HCT116 (cell line): ENCODE results near the gene SLC16A12. TPM values are rescaled to one million over a fixed set of nuclear protein-coding genes. Genes with fewer than 3 reads are reported as not detected.

ENCODE experiments used
- ATAC-seq: fragments of 200-7000 bp; cut with Tn5 transposase; 2 replicates; pipeline ENCODE4 v1.9.1; 2020; ENCODE audit warnings: mild to moderate bottlenecking, moderate library complexity
- BruUV-seq: library from RNA; stranded (reverse); fragments of 400-500 nt; replicated peaks from 2 replicates; lab custom pipeline; 2021; lab: Mats Ljungman, UMichigan
- CTCF ChIA-PET: fragments of 300-600 bp; sonication (Branson Sonifier 250); formaldehyde crosslinking; loops from one replicate; lab custom pipeline; 2021; ENCODE audit warnings: antibody characterized with exemption; lab: Charles Lee
- POLR2A ChIA-PET: fragments of 300-600, 350-600 bp; sonication (Branson Sonifier 250); formaldehyde crosslinking; loops from one replicate; lab custom pipeline; 2021; ENCODE audit warnings: antibody characterized with exemption; lab: Charles Lee
- RAD21 ChIA-PET, 2 experiments: fragments of 300-600 bp; sonication (Branson Sonifier 250); formaldehyde crosslinking; loops; one replicate each; lab custom pipeline; 2023; ENCODE audit warnings: low total read pairs in 2 of 2; ENCODE audit not compliant: uncharacterized antibody in 2 of 2, unreplicated experiment in 2 of 2, low non-redundant PET in 1 of 2; lab: Charles Lee
- DNase-seq: peaks from one replicate; pipeline ENCODE4 v3.0.0-alpha.2; 2010; ENCODE audit warnings: low read depth, low spot score
- H2AFZ ChIP-seq: fragments of 200-600 bp; shearing (Covaris generic), sonication (generic); 2 replicates; pipeline ENCODE4 v1.6.1; 2017; ENCODE audit warnings: low read depth, mixed run types, mixed read lengths, antibody characterized with exemption, low read length; ENCODE audit not compliant: poor library complexity, severe bottlenecking
- H3K27ac ChIP-seq: 2 replicates; pipeline ENCODE4 v1.5.1; 2012; ENCODE audit warnings: low read depth, low read length
- H3K27me3 ChIP-seq: fragments of 200-600 bp; sonication (generic); 2 replicates; pipeline ENCODE4 v1.6.1; 2016; ENCODE audit warnings: mixed run types, low read length, mixed read lengths; ENCODE audit not compliant: insufficient read depth
- H3K36me3 ChIP-seq, 2 experiments: fragments of 200-500 bp in 1 of 2; fragments of 200-600 bp in 1 of 2; sonication (Bioruptor generic) in 1 of 2; sonication (generic) in 1 of 2; 2 replicates each; pipeline versions ENCODE4 v1.5.1 to v1.6.1; 2014 to 2016; ENCODE audit warnings: low read length in 2 of 2, inconsistent platforms in 1 of 2, mixed read lengths in 1 of 2, mixed run types in 1 of 2; ENCODE audit not compliant: insufficient read depth in 2 of 2, control insufficient read depth in 1 of 2
- H3K4me1 ChIP-seq, 2 experiments: fragments of 200-600 bp in 1 of 2; sonication (generic) in 1 of 2; 2 replicates each; pipeline versions ENCODE4 v1.5.1 to v1.6.1; 2012 to 2017; ENCODE audit warnings: low read length in 2 of 2, inconsistent platforms in 1 of 2, mild to moderate bottlenecking in 1 of 2, mixed read lengths in 1 of 2, mixed run types in 1 of 2, moderate library complexity in 1 of 2; ENCODE audit not compliant: insufficient read depth in 2 of 2, control insufficient read depth in 1 of 2
- H3K4me2 ChIP-seq: fragments of 200-600 bp; sonication (generic); 2 replicates; pipeline ENCODE4 v1.6.1; 2017; ENCODE audit warnings: mixed run types, low read length, mixed read lengths
- H3K4me3 ChIP-seq, 2 experiments: fragments of 200-600 bp in 1 of 2; sonication (generic) in 1 of 2; replicated peaks in 1 of 2; 2 replicates each; pipeline ENCODE4 v1.5.1; 2011 to 2016; ENCODE audit warnings: low read length in 2 of 2, control low read depth in 1 of 2, low read depth in 1 of 2, mild to moderate bottlenecking in 1 of 2, mixed read lengths in 1 of 2, mixed run types in 1 of 2
- H3K79me2 ChIP-seq: fragments of 200-600 bp; sonication (generic); 2 replicates; pipeline ENCODE4 v1.6.1; 2017; ENCODE audit warnings: mild to moderate bottlenecking, mixed run types, low read length, moderate library complexity, mixed read lengths; ENCODE audit not compliant: insufficient read depth
- H3K9ac ChIP-seq: fragments of 200-600 bp; sonication (generic); 2 replicates; pipeline ENCODE4 v1.6.1; 2016; ENCODE audit warnings: low read length, mixed read lengths
- H3K9me2 ChIP-seq: fragments of 200-600 bp; sonication (generic), shearing (Covaris generic); 2 replicates; pipeline ENCODE4 v1.6.1; 2017; ENCODE audit warnings: mixed run types, mild to moderate bottlenecking, moderate library complexity; ENCODE audit not compliant: insufficient read depth
- H3K9me3 ChIP-seq, 2 experiments: fragments of 200-500 bp in 1 of 2; fragments of 200-600 bp in 1 of 2; sonication (Bioruptor generic) in 1 of 2; sonication (generic) in 1 of 2; 2 replicates each; pipeline ENCODE4 v1.6.1; 2014 to 2017; ENCODE audit warnings: low read length in 2 of 2, mixed read lengths in 2 of 2, inconsistent platforms in 1 of 2, low read depth in 1 of 2, mild to moderate bottlenecking in 1 of 2, mixed run types in 1 of 2, moderate library complexity in 1 of 2; ENCODE audit not compliant: control insufficient read depth in 1 of 2, insufficient read depth in 1 of 2
- H4K20me1 ChIP-seq: fragments of 200-600 bp; sonication (generic), shearing (Covaris generic); 2 replicates; pipeline ENCODE4 v1.6.1; 2017; ENCODE audit warnings: mixed run types, mild to moderate bottlenecking, moderate library complexity; ENCODE audit not compliant: insufficient read depth
- CBX3 ChIP-seq: IDR thresholded peaks from 2 replicates; pipeline ENCODE4 v1.6.1; 2012; ENCODE audit warnings: low read depth
- EZH2 ChIP-seq: fragments of 200-600 bp; sonication (generic); IDR thresholded peaks from 2 replicates; pipeline ENCODE4 v1.6.1; 2017; ENCODE audit warnings: antibody characterized with exemption, mixed run types
- JUND ChIP-seq: IDR thresholded peaks from 2 replicates; pipeline ENCODE4 v1.6.1; 2012
- POLR2AphosphoS5 ChIP-seq: IDR thresholded peaks from 2 replicates; pipeline ENCODE4 v1.6.1; 2011; ENCODE audit warnings: mild to moderate bottlenecking, low read depth, low read length, moderate library complexity
- RAD21 ChIP-seq: IDR thresholded peaks from 2 replicates; pipeline ENCODE4 v1.6.1; 2012; ENCODE audit warnings: low read depth, mild to moderate bottlenecking
- SIN3A ChIP-seq: IDR thresholded peaks from 2 replicates; pipeline ENCODE4 v1.6.1; 2012; ENCODE audit warnings: low read depth
- YY1 ChIP-seq: IDR thresholded peaks from 2 replicates; pipeline ENCODE4 v1.6.1; 2011; ENCODE audit warnings: low read length, low read depth, moderate library complexity, mild to moderate bottlenecking; ENCODE audit not compliant: insufficient replicate concordance; ENCODE audit errors: extremely low read depth
- ZNF274 ChIP-seq: fragments of 200-500 bp; sonication (Bioruptor generic); IDR thresholded peaks from 2 replicates; pipeline ENCODE4 v1.6.1; 2014; ENCODE audit warnings: mild to moderate bottlenecking, low read depth, low read length, inconsistent platforms
- intact Hi-C: fragments of 100-400 bp; cut with micrococcal nuclease; formaldehyde crosslinking; loops from 2 replicates; pipeline ENCODE4 v1.10.0; 2022
- total RNA-seq: library from RNA; stranded (reverse); gene quantifications from one replicate; pipeline ENCODE4 v1.2.1, GENCODE V29; 2021; ENCODE audit not compliant: unreplicated experiment
- TF ChIP-seq, protein P1 (sequence below): IDR thresholded peaks from 2 replicates; pipeline ENCODE4 v1.6.1; 2012

The SLC16A12 gene
- total RNA-seq, 1 experiment from 2014 or later: not detected

DNA sequence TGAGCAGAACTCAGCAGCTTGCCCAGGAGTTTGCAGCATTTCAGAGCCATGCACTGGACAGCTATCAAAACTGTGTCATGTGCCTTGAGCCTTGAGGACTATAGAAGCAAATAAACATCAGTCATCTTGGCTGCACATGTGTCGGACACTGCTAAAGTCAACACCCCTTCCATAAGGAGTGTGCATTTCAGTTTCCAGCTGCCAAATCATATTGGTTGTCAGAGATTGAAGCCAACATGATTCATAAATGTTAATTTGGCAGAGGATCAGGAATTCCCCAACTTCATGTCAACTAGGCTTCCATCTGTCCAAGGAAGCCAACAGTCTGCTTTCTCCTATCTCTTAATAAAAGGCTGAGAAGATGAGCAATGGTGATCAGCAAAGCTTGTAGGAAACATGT lies 32.8 kb downstream of the SLC16A12 start:
- POLR2A ChIA-PET: no interaction called here
- CTCF ChIA-PET: no interaction called here
- Histone ChIP-seq H3K4me1 (no peaks in the 10 kb centered on the region), H3K9me2 (no peaks in the 10 kb centered on the region), H3K9me3 (no peaks in the 10 kb centered on the region), H2AFZ (no peak overlapping the region), H3K27ac (no peak overlapping the region), H3K36me3 (no peaks in the 10 kb centered on the region), H3K4me2 (no peak overlapping the region), H3K79me2 (no peaks in the 10 kb centered on the region), H4K20me1 (no peaks in the 10 kb centered on the region), H3K4me3 (no peak overlapping the region), H3K9ac (no peak overlapping the region), H3K27me3 (no peaks in the 10 kb centered on the region)
- no TSS peak for BruUV-seq
- RAD21 ChIA-PET: no interaction called here
- DNase-seq (no peak), ATAC-seq (no peak)
- intact Hi-C loops: no loop called here
- no peak for TF ChIP-seq POLR2AphosphoS5
- no peak for TF ChIP-seq JUND
- no peak for TF ChIP-seq RAD21

DNA sequence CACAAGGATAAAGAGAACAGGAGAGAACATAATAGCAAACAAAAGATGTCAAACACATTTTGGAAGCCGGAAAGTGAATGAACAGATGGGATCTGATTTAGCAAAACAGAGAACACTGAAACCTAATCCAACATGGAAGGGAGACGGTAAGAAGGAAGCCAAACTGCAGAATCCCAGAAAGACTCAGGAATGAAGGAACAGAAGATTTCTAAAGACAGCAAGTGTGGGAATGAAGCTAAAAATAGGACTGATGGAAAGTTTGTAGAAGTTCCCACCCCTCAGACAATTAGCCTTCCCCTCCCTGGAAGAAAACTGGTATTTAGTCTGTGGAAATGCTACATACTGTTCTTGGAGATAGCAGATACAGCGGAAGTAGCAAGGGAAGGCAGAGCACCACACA lies 40.8 kb downstream of the SLC16A12 start:
- no peak overlapping the region for H3K9ac ChIP-seq
- no peak overlapping the region for H3K4me3 ChIP-seq
- TF ChIP-seq YY1 (no peak), RAD21 (no peak), SIN3A (no peak), EZH2 (no peak), JUND (no peak), ZNF274 (no peak), CBX3 (no peak)
- TF ChIP-seq, protein P1, sequence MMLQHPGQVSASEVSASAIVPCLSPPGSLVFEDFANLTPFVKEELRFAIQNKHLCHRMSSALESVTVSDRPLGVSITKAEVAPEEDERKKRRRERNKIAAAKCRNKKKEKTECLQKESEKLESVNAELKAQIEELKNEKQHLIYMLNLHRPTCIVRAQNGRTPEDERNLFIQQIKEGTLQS: no peak
- H3K4me1 ChIP-seq: no peaks in the 10 kb centered on the region
- ATAC-seq (no peak), DNase-seq (no peak)
- no peak overlapping the region for H3K27ac ChIP-seq
- no peaks in the 10 kb centered on the region for H3K27me3 ChIP-seq
- no peaks in the 10 kb centered on the region for H3K36me3 ChIP-seq
- ChIA-PET POLR2A (no interaction called here), RAD21 (no interaction called here), CTCF (no interaction called here)
- no peaks in the 10 kb centered on the region for H4K20me1 ChIP-seq
- no peak overlapping the region for H2AFZ ChIP-seq
- no TSS peak for BruUV-seq
- no peaks in the 10 kb centered on the region for H3K9me2 ChIP-seq
- H3K79me2 ChIP-seq: no peaks in the 10 kb centered on the region
- H3K9me3 ChIP-seq: no peaks in the 10 kb centered on the region
- no peak overlapping the region for H3K4me2 ChIP-seq
- intact Hi-C loops: no loop called here
